GM19239 (cell line): ENCODE measurements around the gene ZNF384.

ENCODE experiments used
- DNase-seq: peaks from one replicate; pipeline ENCODE4 v3.0.0; 2011; ENCODE audit warnings: low spot score; ENCODE audit not compliant: insufficient read length
- FAIRE-seq: peaks from 2 replicates; lab custom pipeline; 2011; peaks lifted over from hg19 to GRCh38; lab: Jason Lieb, UNC

ZNF384 gene

DNA sequence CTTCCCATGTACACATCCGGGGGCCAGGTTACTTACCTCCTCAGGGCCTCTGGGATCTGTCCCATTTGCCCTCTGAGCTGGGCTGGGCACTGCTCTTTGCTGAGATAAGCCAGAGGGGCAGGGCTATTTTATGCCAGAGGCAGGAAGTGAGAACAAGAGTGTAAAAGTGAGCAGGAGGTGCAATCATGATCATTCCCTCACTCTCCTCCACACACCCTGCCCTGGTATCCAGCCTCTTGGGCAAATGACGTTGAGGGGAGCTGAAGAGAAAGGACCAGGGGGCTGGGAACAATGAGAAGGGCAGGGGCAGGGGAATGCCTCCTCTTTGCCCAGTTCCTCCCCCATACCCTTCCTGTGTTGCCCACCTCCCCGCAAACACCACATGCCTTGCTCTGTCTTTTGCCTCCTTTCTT lies 57.6 kb downstream of the ZNF384 start:
- DNase-seq (no peak), FAIRE-seq (peak; percentile 4)

DNA sequence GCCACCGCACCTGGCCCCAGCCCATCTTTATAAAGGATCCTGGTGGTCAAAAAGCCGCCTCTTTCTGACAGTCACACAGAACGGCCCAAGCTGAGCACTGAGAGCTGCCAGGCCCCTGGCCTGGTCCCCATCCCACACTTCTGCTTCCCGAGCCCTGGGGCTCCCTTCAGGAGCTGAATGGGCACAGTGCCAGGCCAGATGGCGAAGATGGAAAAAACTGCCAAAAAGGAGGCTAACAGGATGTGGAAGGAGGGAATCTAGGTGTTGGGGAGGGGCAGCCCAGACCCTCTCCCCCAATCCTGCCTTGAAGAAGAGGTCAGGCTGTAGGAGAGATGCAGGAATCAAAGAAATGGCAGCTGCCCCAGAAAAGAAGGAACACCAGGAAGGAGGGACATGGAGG lies 58.4 kb downstream of the ZNF384 start:
- FAIRE-seq: no peak
- no peak for DNase-seq

- peak; percentile 72 for FAIRE-seq
- DNase-seq: no peak
Measured at GRCh38 chr12:6627616-6628015, 61.6 kb downstream of the ZNF384 start.

GRCh38 chr12:6626654-6627283 lies 62.4 kb downstream of the ZNF384 start:
- no peak for FAIRE-seq
- no peak for DNase-seq

DNA sequence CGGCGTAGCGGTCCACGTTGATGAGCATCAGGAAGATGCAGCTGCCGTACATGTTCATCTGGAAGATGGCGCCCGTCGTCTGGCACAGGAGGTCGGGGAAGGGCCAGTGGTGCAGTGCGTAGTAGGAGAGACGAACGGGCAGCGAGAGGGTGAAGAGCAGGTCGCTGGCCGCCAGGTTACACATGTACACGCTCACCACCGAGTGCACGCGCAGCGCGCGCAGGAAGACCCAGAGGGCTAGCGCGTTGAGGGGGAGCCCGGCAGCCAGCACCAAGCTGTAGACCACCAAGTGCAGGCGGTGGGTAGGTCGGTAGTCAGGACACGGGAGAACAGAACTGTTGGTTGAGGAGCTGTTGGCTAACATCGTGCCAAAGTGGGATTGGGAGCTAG lies 68.3 kb downstream of the ZNF384 start:
- no peak for DNase-seq
- no peak for FAIRE-seq

- DNase-seq: no peak
Measured at GRCh38 chr12:6620137-6620884, 68.9 kb downstream of the ZNF384 start.

DNA sequence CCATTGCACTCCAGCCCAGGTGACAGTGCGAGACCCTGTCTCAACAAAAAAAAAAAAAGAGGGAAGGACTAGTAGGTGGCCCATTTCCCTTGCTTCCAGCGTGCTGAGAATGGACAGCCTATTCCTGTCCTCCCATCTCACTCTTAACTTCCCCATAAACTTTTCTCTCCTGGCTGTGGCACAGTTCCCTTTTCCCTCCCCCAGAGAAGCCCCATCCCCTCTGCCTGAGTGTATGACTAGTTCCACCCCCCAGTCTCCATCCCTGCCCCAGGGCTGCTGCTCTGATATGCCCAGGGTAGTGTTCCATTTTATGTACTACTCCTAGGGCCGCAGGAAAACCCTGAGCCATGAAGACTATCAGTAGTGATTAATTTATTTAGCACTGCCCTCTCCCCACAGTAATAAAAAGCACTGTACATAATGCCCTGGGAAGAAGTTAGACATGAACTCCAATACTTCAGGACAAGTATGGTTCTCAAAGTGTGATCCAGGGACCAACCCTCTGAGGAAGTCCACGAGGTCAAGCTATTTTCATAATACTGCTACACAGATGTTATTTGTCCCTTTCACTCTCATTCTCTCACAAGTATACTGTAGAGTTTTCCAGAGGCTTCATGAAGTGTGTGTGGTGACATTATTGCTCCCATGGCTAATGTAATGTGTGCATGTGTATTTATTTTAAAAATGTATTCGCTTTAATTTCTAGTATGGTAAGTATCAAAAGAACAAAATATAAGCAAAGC lies 70.5 kb downstream of the ZNF384 start:
- FAIRE-seq (no peak), DNase-seq (no peak)

More at GRCh38 chr12:6620137-6620884, 68.9 kb downstream of the ZNF384 start:
- no peak for FAIRE-seq
